ENCODE measurements around the gene OTOP2.

DNA sequence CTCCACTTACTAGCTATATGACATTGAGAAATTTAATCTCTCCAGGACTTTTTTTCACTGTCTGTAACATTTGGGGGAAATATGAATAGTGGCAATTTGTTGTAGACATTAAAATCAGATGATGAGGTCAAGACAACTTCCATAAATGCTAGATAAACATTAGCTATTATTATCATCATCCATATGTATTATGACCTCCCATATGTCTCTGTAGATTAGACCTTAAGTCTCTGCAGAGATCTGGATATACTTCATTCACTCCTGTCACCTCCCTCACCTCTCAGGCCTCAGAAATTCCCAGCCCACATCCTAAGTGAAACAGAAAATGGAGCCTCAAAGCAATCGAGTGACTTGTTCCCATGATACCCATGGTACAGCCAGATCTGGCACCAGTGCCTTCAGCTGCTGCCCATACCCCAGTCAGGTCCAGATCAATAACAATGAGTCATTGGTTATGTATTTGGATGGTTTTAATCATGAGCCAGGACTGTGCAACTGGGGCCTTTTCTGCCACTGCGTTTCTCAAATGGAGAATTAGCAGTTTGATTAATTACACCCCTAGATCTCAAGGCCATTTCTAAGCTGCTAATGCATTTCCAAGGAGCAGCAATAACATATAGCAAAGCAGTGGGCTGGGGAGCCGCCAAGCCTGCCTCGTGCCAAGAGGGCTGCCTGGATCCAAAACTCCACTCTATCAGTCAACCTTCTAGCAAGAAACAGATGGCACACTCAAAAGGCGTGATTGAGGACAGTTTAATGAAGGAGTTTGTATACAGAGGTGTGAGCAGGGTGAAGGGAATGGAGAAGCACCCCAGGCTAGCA, 48.7 kb upstream of the OTOP2 start:
- TF ChIP-seq POLR2A (IDR thresholded peaks at IDR 0.05; ENCODE audit: low read depth): no peak
- TF ChIP-seq, protein P1, sequence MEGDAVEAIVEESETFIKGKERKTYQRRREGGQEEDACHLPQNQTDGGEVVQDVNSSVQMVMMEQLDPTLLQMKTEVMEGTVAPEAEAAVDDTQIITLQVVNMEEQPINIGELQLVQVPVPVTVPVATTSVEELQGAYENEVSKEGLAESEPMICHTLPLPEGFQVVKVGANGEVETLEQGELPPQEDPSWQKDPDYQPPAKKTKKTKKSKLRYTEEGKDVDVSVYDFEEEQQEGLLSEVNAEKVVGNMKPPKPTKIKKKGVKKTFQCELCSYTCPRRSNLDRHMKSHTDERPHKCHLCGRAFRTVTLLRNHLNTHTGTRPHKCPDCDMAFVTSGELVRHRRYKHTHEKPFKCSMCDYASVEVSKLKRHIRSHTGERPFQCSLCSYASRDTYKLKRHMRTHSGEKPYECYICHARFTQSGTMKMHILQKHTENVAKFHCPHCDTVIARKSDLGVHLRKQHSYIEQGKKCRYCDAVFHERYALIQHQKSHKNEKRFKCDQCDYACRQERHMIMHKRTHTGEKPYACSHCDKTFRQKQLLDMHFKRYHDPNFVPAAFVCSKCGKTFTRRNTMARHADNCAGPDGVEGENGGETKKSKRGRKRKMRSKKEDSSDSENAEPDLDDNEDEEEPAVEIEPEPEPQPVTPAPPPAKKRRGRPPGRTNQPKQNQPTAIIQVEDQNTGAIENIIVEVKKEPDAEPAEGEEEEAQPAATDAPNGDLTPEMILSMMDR (IDR thresholded peaks at IDR 0.05): no peak
- TF ChIP-seq POLR2AphosphoS5 (IDR thresholded peaks at IDR 0.05): no peak

Measured in esophagus muscularis mucosa (tissue), 3 donors.